NCI-H2029 treated with DMSO at 0.1 percent for 48 hours (cell line): ENCODE data around the gene TSHR.
"Not testable (repeated sequence)": the region's sequence is repeated elsewhere in the genome, so short reads cannot be mapped to it uniquely, and the experiment has no call there.

ENCODE experiments used
- DNase-seq: peaks from one replicate; lab custom pipeline; 2025; lab: John Stamatoyannopoulos, UW

Gene TSHR

DNA sequence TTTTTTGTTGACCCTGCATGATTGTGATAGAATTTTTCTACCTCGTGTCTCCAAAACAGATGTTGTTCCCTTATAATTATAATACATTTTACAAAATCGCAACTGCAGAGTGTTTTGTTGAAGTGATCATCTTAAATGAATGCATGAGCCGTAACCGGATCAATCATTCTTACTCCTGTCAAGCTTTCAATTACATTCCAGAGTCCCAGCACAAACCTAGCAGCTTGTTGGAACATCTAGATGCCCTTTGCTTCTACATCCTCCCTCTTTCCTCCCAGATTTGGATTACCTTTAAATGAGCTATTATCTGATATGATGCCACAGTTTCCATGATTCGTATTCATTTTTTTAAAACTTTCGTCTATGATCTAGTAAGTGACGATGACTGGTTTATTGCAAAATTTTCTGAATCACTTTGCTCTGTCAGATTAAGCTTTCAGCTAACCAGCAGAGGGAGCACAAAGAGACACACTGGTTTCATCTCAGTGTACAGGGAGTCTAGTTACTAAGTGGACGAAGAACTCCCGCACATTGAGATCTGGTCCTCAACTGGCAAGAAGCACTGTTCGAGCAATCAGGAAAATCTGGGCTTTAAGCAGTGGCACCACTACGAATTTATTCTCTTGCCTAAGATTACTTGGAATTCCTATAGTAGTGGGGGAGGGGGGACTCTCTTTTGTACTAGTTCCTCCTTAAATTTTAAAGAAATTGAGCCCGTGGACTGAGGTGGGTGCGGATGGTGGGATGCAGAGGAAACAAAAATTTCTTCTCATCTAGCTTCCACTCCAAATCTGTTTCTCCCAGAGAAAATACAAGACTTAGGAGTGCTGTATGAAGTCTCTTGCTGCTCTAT, 40.9 kb downstream of the TSHR start:
- no peak for DNase-seq

DNA sequence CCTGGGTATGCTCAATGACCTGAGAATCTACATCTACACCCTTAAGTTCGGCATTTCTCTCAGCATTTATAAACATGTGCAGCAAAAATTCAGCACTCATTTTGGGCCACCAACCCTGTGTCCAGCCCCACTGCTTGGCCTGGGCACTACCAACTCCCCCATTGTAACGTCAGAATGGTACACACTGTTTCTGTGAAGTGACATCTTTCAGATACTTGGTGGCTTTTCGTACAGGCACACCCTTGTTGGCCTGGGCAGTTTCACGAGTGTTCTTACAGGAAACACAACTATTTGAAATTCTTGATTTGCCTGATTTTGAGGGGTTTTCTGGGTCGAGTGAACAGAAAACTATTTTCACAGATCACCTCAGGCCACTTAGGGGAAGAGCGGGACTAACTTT, 46.0 kb downstream of the TSHR start:
- no peak for DNase-seq

DNA sequence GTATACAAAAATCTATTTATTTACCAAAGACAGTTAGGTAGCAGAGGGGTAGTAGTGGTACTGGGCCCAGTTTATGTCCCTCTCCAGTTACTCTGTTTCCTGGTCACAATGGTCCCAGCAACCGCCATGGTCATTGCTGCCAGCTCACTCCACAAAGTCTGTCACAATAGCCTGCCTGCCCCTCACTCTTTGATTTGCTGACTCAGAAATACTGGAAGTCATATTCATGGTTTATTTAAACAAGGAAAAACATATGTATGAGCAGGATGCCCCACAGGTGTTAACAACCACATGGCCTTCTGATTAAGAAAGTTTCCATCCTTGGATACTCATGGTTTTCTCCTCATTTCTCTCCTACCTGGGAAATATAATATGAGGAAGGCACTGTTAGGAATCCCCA, 49.2 kb downstream of the TSHR start:
- no peak for DNase-seq

DNA sequence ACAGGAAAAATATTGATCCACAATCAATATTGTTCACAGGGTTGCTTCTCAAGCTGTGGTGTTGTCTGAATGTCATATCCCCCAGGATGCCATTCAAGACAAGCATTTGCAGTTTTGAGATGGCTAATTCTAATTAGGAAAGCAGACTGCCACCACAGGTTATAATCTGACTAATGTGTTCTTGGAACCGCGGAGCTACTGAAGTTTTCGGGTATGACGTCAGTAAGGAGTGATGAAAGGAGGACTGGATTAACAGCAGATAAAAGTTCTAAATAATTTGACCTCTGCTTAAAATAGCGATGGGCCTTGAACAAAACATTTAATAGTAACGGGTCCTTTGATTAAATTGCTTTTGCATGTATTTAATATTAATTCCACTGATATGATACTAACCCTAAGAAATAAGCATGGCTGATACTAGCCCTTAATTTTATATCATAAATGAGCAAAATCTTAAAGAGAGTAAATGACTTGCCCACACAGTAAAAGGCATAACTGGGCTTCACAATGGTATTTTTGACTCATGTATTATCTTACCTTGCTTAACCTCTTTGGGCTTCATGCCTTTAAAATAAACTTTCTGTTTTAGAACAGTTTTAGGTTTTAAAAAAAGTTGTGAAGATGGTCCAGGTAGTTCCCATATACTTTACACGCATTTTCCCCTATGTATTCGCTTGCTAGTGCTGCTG, 50.3 kb downstream of the TSHR start:
- DNase-seq = no peak

DNA sequence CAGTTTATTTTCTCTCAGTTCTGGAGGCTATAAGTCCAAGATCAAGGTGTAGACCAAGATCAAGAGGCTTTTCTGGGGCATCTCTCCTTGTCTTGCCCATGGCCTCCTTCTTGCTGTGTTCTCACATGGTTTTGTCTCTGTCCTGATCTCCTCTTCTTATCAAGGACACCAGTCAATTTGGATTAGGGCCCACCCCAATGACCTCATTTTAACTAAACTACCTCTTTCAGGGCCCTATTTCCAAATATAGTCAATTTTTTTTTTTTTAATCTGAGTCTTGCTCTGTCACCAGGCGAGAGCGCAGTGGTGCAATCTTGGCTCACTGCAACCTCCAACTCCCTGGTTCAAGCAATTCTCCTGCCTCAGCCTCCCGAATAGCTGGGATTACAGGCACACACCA, 50.8 kb downstream of the TSHR start:
- DNase-seq = no peak

DNA sequence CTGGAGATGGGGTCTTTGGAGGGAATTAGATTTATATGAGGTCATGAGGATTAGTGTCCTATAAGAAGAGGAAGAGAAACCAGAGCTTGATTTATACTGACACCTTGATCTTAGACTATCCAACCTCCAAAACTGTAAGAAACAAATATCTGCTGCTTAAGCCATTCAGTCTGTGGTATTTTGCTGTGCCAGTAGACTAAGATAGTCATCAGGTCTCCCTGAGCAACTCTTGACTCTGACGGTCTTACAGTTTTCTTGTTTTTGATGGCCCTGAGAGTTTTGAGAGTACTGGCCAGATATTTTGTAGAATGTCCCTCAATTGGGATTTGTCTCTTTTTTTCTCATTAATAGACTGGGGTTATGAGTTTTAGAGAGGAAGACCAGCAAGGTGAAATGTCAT, 51.7 kb downstream of the TSHR start:
- DNase-seq = no peak

DNA sequence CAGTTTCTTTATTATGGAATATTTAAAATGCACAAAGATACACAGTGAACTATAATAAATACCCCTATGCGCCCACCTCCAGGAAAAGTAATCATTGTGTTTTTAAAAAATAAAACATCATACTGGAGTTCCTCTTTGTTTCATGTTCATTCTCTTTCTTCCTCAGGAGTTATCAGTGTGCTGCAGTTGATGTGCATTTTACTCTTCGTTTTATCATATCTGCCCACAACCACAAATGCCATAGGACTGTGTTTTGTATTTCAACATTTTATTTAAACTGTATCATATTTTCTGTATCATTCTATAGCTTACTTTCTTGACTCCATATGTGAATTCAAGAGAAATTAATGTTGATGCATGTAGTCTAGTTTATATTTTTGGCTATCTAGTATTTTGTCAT, 53.9 kb downstream of the TSHR start:
- DNase-seq = no peak

DNA sequence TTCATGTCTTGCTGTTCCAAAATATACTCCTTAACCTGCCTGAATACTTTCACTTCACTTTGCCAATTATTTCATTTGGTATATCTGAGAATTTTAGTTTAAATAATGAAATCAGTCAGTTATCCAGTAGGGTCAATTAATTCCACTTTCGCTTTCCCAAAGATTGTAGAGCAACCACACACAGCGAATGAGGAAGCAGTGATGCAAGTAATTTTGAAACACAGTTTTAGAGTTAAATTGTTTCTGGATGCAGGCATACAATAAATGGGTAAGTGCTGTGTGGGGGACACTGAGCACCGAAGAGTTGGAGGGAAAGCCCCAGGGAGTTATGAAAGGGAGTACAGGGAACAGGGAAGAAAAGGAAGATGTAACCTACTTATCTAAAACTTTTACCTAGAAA, 62.8 kb downstream of the TSHR start:
- no peak for DNase-seq

DNA sequence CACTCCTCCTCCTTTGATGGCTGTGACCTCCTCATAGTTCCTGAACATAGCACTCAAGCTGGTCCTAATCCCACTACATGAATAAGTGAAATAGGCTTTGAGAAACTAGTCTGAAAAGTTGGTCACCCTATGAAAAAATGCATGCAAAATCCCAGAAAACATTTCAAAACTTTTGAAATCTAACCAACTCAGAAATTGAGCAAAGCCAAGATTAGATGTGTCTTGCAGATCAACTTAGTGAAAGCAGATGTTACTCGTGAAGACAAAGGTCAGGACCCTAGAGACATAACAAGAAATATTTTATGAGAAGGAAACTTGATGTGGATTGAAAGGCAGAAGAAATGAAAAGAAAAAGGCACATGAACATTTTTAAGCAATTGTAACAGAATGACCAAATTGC, 63.3 kb downstream of the TSHR start:
- no peak for DNase-seq

DNA sequence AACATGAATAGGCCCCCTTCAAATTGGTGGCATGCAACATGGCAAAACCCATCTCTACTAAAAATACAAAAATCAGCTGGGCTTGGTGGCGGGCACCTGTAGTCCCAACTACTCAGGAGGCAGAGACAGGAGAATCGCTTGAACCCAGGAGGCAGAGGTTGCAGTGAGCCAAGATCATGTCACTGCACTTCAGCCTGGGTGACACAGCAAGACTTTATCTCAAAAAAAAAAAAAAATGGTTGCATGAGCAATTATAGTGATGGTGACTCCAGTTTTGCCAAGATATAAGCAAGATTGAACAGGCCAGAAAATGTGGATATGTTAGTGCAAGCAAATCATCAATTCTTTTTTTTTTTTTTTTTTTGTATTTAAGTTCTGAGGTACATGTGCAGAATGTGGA, 63.7 kb downstream of the TSHR start:
- DNase-seq = not testable (repeated sequence)

DNA sequence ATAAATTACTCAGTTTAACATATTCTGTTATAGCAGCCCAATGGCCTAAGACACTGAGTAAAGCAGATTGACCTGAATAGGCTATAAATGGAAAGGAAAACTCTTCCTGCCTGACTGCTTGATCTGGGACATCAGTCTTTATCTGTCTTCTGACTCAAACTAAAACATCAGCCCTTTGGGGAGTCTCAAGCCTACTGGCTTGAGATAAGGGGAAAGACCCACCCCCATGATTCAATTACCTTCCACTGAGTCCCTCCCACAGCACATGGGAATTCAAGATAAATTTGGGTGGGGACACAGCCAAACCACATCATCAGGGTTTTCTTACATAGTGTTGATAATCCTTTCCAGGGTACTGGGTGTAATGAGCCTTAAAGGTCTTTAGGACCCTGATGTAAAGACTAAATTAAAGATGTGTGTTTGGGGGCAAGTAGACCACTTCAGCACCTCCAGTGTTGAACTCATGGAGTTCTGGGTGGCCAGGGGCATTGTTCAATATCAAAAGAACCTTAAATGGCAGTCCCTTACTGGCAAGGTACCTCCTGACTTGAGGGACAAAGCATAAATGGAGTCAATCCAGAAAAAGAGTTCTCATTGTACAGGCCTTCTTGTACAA, 67.8 kb downstream of the TSHR start:
- no peak for DNase-seq

DNA sequence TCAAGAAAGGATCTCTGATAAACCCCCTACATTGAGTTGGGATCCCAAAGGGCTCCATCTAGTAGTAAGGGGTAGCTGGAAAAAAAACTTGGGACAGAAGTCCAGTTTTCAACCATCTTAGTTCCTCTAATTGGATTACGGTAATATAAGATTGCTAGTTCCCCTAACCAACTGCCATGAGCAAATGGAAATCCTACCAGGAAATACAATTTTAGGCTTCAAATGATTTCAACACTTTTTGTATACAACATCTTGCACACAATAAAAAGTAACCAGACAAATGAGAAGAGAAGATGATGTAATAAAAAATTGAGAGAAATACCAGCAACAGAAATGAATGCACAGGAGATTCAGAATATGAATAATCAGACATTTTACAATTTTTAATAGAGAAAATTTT, 73.0 kb downstream of the TSHR start:
- DNase-seq = no peak

DNA sequence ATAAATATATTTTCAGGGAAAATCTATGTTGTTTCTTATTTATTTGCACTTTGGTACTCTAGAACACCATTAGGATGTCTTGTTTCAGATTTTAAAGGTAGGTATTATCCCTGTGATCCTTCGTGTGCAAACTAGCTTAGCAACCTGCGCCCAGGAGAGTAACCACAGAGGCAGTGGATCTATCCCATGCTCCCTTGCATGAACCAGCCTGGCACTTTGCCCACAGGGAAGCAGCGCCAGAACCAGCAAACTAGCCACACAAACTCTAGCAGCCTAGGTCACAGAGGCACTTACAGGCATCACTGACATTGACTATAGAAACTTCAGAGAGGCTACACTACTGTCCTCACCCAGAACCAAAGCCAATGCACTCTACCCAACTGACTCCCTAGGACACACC, 76.1 kb downstream of the TSHR start:
- no peak for DNase-seq

DNA sequence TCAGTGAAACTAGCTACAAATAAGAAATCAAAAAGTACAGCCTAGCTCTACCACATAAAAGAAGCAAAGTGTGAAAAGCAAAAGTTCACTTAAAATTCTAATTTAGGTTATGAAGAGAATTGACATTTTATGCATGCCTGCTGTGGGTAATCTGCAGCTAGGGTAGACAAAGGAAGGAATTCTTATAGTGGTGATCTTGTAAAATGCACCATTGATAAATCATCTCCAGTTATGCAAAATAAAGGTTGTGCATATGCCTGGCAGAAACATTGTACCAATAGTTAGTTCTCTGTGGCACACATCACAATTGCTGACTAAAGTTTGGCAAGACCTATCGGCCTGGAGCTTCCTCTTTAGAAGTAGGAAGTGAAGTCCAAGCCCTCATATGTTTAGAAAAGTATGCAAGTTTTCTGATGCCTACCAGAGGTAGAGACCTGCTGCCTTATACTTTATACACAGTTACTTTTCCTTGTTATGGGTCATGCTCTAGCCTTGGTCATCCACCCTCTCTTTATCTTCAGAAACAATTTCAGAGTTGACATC, 78.3 kb downstream of the TSHR start:
- DNase-seq = no peak

DNA sequence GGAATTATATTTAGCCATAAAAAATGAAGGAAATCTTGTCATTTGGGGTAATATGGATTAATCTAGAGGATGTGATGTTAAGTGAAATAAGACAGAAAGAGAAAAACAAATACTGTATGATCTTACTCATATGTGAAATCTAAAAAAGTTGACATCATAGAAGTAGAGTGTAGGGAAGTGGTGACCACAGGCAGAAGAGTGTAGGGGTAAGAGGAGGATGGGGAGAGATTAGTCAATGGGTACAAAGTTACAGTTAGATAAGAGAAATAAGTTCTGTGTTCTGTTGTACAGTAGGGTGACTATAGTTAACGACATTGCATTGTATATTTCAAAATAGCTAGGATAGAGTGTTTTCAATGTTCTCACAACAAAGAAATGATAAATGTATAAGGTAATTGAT, 87.0 kb downstream of the TSHR start:
- DNase-seq = no peak

DNA sequence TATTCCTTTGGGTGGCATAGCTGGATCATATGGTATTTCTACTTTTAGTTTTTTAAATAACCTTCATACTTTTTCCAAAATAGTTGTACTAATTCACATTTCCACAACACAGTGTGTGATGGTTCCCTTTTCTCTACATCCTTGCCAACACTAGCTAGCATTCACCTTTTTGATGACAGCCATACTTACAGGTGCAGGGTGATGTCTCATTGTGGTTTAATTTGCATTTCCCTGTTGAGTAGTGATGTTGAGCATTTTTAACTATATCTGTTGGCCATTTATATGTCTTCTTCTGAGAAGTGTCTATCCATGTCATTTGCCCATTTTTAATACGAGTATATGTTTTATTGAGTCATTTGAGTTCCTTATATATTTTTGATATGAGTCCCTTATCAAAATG, 96.1 kb downstream of the TSHR start:
- DNase-seq = no peak

DNA sequence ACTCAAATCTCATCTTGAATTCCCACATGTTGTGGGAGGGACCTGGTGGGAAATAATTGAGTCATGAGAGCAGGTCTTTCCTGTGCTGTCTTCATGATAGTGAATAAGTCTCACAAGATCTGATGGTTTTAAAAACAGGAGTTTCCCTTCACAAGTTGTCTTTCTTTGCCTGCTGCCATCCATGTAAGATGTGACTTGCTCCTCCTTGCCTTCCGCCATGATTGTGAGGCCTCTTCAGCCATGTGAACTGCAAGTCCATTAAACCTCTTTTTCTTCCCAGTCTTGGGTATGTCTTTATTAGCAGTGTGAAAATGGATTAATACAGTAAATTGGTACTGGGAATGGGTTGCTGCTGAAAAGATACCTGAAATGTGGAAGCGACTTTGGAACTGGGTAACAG, 98.6 kb downstream of the TSHR start:
- not testable (repeated sequence) for DNase-seq

DNA sequence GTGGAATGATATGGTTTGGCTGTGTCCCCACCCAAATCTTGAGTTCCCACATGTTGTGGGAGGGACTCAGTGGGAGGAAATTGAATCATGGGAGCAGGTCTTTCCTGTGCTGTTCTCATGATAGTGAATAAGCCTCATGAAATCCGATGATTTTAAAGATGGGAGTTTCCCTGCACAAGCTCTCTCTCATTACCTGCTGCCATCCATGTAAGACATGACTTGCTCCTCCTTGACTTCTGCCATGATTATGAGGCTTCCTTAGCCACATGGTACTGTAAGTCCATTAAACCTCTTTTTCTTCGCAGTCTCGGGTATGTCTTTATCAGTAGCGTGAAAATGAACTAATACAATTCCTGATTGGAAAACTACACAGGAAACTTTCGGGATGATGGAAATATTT, 100.5 kb downstream of the TSHR start:
- DNase-seq = no peak

DNA sequence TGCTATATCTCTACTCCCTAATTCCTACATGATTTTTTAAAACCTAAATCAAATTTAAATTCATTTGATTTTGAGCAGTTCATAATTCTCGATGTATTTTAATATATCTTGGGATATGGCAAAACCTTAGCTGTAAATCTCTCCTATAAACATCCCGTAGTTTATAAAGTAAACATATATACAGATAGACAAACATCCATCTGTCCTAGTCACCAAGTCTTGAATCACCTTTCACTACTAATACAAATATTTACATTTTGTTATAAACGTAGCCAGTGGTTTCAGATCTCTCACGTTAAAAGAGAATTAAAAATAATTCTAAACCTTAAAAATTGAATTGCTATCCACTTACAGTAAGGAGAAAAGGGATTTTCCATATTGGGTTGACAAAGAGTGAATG, 107.0 kb downstream of the TSHR start:
- DNase-seq = no peak

DNA sequence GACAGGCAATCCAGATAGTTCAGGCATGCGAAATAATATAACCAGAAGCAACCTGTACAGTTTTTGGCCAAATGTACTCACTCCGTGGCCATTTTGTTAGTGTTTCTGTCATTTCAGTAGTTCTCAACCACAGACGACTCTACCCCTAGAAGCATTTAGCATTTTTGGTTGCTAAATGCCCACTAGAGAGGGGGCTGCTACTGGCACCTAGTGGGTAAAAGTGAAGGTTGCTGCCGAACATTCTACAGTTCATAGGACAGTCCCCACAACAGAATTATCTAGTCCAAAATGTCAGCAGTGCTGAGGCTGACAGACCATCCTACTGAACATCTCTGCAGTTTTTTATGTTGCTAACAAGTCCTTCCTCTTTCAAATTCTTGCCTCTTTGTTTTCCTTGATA, 107.4 kb downstream of the TSHR start:
- no peak for DNase-seq

DNA sequence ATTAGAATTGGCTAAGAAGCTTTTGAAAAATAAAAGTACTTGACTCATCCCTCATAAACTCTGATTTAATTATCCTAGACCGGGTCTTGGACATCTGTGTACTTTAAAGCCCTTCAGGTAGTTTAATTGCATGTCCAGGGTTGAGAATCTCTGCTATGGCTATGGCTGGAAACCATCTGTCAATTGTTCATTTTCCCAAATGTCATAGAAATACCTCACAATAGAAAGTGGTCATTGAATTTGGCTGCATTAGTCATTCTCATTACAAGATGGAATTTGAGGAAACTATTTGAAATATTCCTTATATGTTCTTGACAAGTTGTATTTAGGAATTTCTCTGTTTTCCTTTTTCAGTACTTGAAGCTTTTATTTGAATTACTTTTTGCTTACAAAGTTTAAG, 111.3 kb downstream of the TSHR start:
- DNase-seq = no peak

DNA sequence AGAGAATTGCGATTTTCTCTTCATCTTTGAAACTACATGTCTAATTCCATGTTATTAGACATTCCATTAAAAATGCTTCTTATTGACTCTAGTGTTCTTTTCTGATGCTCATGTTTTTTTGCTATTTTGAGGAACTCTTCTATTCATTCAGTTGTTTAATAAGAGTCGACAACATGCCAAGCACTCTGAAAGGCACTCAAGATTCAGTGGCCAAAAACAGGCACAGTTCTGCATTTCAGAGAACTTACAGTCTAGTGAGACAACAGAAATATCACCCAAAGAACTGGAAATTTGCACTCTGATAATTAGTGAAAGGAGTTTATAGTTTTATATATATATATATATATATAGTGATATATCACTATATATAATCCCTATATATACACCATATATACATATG, 111.7 kb downstream of the TSHR start:
- DNase-seq = no peak

DNA sequence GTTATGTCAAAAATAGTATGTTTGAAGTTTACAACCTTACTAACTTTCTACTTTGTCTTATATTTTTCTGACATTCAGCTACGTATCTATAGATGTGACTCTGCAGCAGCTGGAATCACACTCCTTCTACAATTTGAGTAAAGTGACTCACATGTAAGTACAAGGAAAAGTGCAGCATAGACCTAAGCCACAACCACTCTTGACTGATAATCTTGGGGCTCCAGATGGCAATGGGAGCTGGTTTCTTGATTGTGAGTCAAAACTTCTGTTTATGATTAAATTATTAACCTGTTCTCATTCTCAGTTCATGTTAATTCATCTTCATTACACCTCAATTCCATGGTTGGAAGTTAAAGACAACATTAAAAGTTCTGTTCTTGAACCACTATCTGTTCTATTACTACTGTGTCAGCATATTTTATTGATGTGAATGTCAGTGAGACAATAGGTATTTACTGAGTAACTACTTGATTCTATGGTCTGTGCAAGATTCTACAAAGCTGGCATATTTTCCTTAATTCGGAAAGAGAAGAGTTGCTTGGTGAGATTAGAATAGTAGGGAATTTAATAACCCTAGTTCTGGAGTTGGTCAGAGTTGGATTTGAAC, 112.9 kb downstream of the TSHR start:
- no peak for DNase-seq
